ENCODE measurements around the gene POU6F2. TPM values are rescaled to one million over a fixed set of nuclear protein-coding genes. Genes with fewer than 3 reads are reported as not detected.

Gene POU6F2
- total and polyA plus RNA-seq, 2 donors from 2014 or later: 0.47 TPM; not detected in 1

DNA sequence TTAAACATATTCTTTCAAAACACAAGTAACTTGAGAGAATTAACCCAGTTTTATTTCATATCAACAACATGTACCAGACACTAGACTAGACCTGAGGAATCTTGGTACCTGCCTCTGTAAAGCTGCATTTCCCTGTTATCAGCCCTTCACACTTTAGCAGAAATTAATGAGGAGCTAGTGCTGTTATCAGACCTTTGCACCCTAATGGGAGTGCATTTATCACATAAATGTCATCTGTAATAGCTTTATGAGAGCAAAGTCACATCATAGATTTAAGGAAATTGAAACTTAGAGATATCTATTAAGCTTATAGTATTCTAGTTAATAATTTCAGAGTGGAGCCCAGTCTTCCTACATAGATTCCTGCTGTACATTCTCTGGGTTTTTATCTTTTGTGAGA is 318.1 kb downstream of the POU6F2 start:
- DNase-seq (no peak), FAIRE-seq (no peak)
- no peaks in the 10 kb centered on the region for H3K4me1 ChIP-seq (ENCODE audit: control insufficient read depth in 2 of 3, insufficient read depth in 2 of 3, low read depth in 1 of 3, low read length in 3 of 3)
- peaks cover 6% of the 10 kb centered on the region for H3K27me3 ChIP-seq (ENCODE audit: control insufficient read depth, insufficient read depth, low read length)
- no peak overlapping the region for H3K27ac ChIP-seq (ENCODE audit: low read depth in 2 of 2, low read length in 2 of 2)
- TF ChIP-seq, protein P1, sequence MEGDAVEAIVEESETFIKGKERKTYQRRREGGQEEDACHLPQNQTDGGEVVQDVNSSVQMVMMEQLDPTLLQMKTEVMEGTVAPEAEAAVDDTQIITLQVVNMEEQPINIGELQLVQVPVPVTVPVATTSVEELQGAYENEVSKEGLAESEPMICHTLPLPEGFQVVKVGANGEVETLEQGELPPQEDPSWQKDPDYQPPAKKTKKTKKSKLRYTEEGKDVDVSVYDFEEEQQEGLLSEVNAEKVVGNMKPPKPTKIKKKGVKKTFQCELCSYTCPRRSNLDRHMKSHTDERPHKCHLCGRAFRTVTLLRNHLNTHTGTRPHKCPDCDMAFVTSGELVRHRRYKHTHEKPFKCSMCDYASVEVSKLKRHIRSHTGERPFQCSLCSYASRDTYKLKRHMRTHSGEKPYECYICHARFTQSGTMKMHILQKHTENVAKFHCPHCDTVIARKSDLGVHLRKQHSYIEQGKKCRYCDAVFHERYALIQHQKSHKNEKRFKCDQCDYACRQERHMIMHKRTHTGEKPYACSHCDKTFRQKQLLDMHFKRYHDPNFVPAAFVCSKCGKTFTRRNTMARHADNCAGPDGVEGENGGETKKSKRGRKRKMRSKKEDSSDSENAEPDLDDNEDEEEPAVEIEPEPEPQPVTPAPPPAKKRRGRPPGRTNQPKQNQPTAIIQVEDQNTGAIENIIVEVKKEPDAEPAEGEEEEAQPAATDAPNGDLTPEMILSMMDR (IDR thresholded peaks at IDR 0.05; ENCODE audit: borderline replicate concordance, extremely low read depth, insufficient read depth): no peak
- H3K4me3 ChIP-seq (ENCODE audit: low read length in 3 of 3): no peak overlapping the region
- no peak overlapping the region for H3K9ac ChIP-seq (ENCODE audit: low read length in 3 of 3)
- H3K36me3 ChIP-seq (ENCODE audit: control insufficient read depth in 2 of 3, insufficient read depth in 3 of 3, low read length in 3 of 3): no peaks in the 10 kb centered on the region
- peaks cover 0 to 4% (median 2%) of the 10 kb centered on the region in 3 donors for H3K9me3 ChIP-seq (ENCODE audit: control insufficient read depth in 2 of 3, insufficient read depth in 1 of 3, low read length in 3 of 3)
- intact Hi-C loops (cut with DNase I): no loop called here

DNA sequence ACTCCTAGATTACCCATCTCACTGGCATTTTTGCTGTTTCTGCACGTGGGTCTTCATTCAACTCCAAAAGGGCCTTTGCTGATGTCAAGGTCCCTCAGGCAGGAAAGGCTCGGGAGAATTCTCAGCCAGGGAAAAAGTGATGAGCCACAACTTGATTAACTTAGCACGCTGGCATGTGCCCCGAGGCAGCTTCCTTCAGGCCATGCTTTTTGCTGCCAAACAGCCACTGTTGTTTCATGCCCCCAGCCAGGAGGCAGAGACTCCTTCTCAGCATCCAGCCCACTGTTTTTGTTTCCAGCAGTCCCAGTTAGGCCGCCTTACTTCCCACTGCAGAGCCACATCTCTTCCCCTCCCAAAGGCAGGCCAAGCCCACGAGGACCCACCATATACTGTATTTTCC is 322.0 kb downstream of the POU6F2 start:
- no peaks in the 10 kb centered on the region for H3K36me3 ChIP-seq (ENCODE audit: control insufficient read depth in 2 of 3, insufficient read depth in 3 of 3, low read length in 3 of 3)

DNA sequence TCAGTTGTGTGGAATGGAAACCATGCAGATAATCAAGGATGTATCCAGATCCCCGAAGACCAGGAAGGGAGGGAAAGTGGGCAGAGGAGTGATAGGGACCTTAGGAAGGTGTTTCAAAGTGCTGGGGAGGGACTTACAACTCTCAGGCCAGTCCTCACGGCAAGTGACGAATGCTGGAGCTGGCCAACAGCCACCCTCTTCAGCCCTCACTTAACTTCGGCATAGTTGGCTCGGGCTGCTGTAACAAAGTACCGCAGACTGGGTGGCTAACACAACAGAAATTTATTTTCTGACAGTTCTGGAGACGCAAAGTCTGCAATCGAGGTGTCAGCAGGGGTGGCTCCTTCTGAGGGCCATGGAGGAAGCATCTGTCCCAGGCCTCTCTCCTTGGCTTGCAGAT is 322.6 kb downstream of the POU6F2 start:
- Histone ChIP-seq H3K36me3 (ENCODE audit: control insufficient read depth in 2 of 3, insufficient read depth in 3 of 3, low read length in 3 of 3) (no peaks in the 10 kb centered on the region), H3K27me3 (ENCODE audit: control insufficient read depth, insufficient read depth, low read length) (no peaks in the 10 kb centered on the region), H3K9ac (ENCODE audit: low read length in 3 of 3) (no peak overlapping the region), H3K27ac (ENCODE audit: low read depth in 2 of 2, low read length in 2 of 2) (no peak overlapping the region), H3K4me1 (ENCODE audit: control insufficient read depth in 2 of 3, insufficient read depth in 2 of 3, low read depth in 1 of 3, low read length in 3 of 3) (no peaks in the 10 kb centered on the region), H3K9me3 (ENCODE audit: control insufficient read depth in 2 of 3, insufficient read depth in 1 of 3, low read length in 3 of 3) (peaks cover 0 to 4% (median 2%) of the 10 kb centered on the region in 3 donors), H3K4me3 (ENCODE audit: low read length in 3 of 3) (no peak overlapping the region)
- DNase-seq (peak in 1 of 5 donors; percentile 36), FAIRE-seq (no peak)
- intact Hi-C loops (cut with DNase I): no loop called here
- TF ChIP-seq, protein P1 (IDR thresholded peaks at IDR 0.05; ENCODE audit: borderline replicate concordance, extremely low read depth, insufficient read depth): no peak

More for the DNA sequence above, 322.0 kb downstream of the POU6F2 start:
- H3K9ac ChIP-seq (ENCODE audit: low read length in 3 of 3): no peak overlapping the region
- intact Hi-C loops (cut with DNase I): no loop called here
- H3K9me3 ChIP-seq (ENCODE audit: control insufficient read depth in 2 of 3, insufficient read depth in 1 of 3, low read length in 3 of 3): peaks cover 0 to 4% (median 2%) of the 10 kb centered on the region in 3 donors
- TF ChIP-seq, protein P1 (IDR thresholded peaks at IDR 0.05; ENCODE audit: borderline replicate concordance, extremely low read depth, insufficient read depth): no peak
- H3K4me1 ChIP-seq (ENCODE audit: control insufficient read depth in 2 of 3, insufficient read depth in 2 of 3, low read depth in 1 of 3, low read length in 3 of 3): no peaks in the 10 kb centered on the region
- H3K27me3 ChIP-seq (ENCODE audit: control insufficient read depth, insufficient read depth, low read length): no peaks in the 10 kb centered on the region
- no peak for FAIRE-seq
- no peak overlapping the region for H3K27ac ChIP-seq (ENCODE audit: low read depth in 2 of 2, low read length in 2 of 2)
- no peak for DNase-seq
- H3K4me3 ChIP-seq (ENCODE audit: low read length in 3 of 3): no peak overlapping the region

DNA sequence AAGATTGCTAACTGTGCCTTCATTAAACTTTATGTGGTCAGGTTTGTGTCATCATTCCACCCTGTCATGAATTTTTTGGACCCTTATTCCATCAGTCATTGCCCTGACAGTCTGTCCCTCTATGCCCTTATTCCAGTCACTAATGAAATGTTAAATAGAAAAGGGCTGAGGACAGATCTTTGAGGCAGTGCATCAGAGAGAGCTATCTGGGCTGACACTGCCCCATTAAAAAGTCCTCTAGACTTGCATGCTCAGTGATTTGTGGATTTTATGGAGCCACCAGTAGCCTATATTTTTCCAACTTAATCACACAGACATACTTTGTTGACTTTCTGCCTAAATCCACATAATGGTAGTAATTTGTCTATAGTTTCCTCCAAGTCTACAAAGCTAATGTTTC is 323.8 kb downstream of the POU6F2 start:
- Histone ChIP-seq H3K27me3 (ENCODE audit: control insufficient read depth, insufficient read depth, low read length) (no peaks in the 10 kb centered on the region), H3K4me1 (ENCODE audit: control insufficient read depth in 2 of 3, insufficient read depth in 2 of 3, low read depth in 1 of 3, low read length in 3 of 3) (no peaks in the 10 kb centered on the region), H3K27ac (ENCODE audit: low read depth in 2 of 2, low read length in 2 of 2) (no peak overlapping the region), H3K4me3 (ENCODE audit: low read length in 3 of 3) (no peak overlapping the region), H3K9me3 (ENCODE audit: control insufficient read depth in 2 of 3, insufficient read depth in 1 of 3, low read length in 3 of 3) (peaks cover 0 to 4% (median 2%) of the 10 kb centered on the region in 3 donors), H3K36me3 (ENCODE audit: control insufficient read depth in 2 of 3, insufficient read depth in 3 of 3, low read length in 3 of 3) (no peaks in the 10 kb centered on the region), H3K9ac (ENCODE audit: low read length in 3 of 3) (no peak overlapping the region)
- TF ChIP-seq, protein P1 (IDR thresholded peaks at IDR 0.05; ENCODE audit: borderline replicate concordance, extremely low read depth, insufficient read depth): no peak
- DNase-seq (peak in 1 of 5 donors; percentile 44), FAIRE-seq (no peak)
- intact Hi-C loops (cut with DNase I): no loop called here

All from kidney (tissue), 14 donors.